GM12892 (cell line): ENCODE results near the gene PRKAR2B.
"Not testable (repeated sequence)": the region's sequence is repeated elsewhere in the genome, so short reads cannot be mapped to it uniquely, and the experiment has no call there.

Experiments used
- POLR2A ChIP-seq: IDR thresholded peaks from 2 replicates; pipeline ENCODE4 v1.6.1; 2011; ENCODE audit warnings: low read depth, low read length, control low read depth
- TAF1 ChIP-seq: IDR thresholded peaks from 2 replicates; pipeline ENCODE4 v1.6.1; 2011; ENCODE audit warnings: low read depth, mild to moderate bottlenecking, control low read depth, low read length, borderline replicate concordance

GRCh38 chr7:107155726-107156125 lies 111.2 kb downstream of the PRKAR2B start:
- not testable (repeated sequence) for TF ChIP-seq POLR2A, TAF1
